GM12875 (cell line): ENCODE results near the gene NKTR.
"Not testable (repeated sequence)": the region's sequence is repeated elsewhere in the genome, so short reads cannot be mapped to it uniquely, and the experiment has no call there.

Experiments
- H3K4me3 ChIP-seq: one replicate; pipeline ENCODE4 v1.5.1; 2011; ENCODE audit warnings: low read depth, low read length, control low read depth
- CTCF ChIP-seq: IDR thresholded peaks from 2 replicates; pipeline ENCODE4 v1.5.1; 2011; ENCODE audit warnings: low read depth, mild to moderate bottlenecking, control low read depth, inconsistent platforms, low read length, moderate library complexity, borderline replicate concordance; ENCODE audit not compliant: insufficient read depth

The NKTR gene

GRCh38 chr3:42572278-42572677 is 28.2 kb upstream of the NKTR start:
- H3K4me3 ChIP-seq, result no peak overlapping the region
- TF ChIP-seq CTCF, result peak; percentile 67

- H3K4me3 ChIP-seq, result no peak overlapping the region
- TF ChIP-seq CTCF, result no peak
Observed at GRCh38 chr3:42575137-42575741, 25.2 kb upstream of the NKTR start.

- no peak for TF ChIP-seq CTCF
- H3K4me3 ChIP-seq, result no peak overlapping the region
Observed at GRCh38 chr3:42578054-42578453, 22.4 kb upstream of the NKTR start.

- not testable (repeated sequence) for H3K4me3 ChIP-seq
Observed at GRCh38 chr3:42579346-42579745, 21.1 kb upstream of the NKTR start.

- H3K4me3 ChIP-seq, result peak overlapping the region; percentile 80
- TF ChIP-seq CTCF, result no peak
Observed at GRCh38 chr3:42581400-42581708, 19.1 kb upstream of the NKTR start.

- H3K4me3 ChIP-seq, result peak within 1 kb of the TSS; percentile 80
- peak; percentile 34; the same call in 1 of the 2 replicates for TF ChIP-seq CTCF
Observed at GRCh38 chr3:42581709-42582473, 18.6 kb upstream of the NKTR start, which contains the start of gene SEC22C. Gene SEC22C, minus strand, starts transcription at chr3:42581967. Its CDS starts 12,921 bp downstream, at chr3:42569046.

GRCh38 chr3:42582474-42583070 is 17.9 kb upstream of the NKTR start:
- H3K4me3 ChIP-seq, result peak overlapping the region; percentile 80
- no peak for TF ChIP-seq CTCF
